GM19467 (cell line): ENCODE measurements around the gene FGFR2.

Experiments
- ATAC-seq: cut with Tn5 transposase; IDR thresholded peaks from one replicate; pipeline ENCODE4 v1.9.1; 2021; ENCODE audit warnings: mild to moderate bottlenecking, moderate library complexity; ENCODE audit not compliant: unreplicated experiment

FGFR2 gene

GRCh38 chr10:121500701-121501332, 97.4 kb downstream of the FGFR2 start:
- no peak for ATAC-seq

- ATAC-seq: no peak
These were observed 100.5 kb downstream of the FGFR2 start for GRCh38 chr10:121497513-121498470.

GRCh38 chr10:121495719-121496118, 102.5 kb downstream of the FGFR2 start:
- no peak for ATAC-seq

DNA sequence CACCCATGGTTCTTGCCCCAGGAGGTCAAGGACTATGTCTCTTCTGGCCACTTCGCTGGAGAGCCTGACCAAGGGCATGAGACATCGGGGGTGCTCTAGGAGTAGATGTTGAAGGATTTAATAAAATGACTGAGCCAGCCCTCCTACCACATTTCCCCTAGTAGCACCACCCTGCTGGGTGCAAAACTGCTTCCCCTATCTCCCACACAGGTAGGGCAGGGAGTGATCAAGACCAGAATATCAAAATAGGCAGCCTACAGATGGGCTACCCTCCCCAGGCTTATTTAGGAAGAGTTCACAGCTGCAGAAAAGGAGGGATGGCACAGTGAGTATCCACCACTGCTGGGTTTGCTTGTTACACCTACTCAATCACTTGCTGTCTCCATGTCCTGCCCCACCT, 103.9 kb downstream of the FGFR2 start:
- ATAC-seq: no peak

DNA sequence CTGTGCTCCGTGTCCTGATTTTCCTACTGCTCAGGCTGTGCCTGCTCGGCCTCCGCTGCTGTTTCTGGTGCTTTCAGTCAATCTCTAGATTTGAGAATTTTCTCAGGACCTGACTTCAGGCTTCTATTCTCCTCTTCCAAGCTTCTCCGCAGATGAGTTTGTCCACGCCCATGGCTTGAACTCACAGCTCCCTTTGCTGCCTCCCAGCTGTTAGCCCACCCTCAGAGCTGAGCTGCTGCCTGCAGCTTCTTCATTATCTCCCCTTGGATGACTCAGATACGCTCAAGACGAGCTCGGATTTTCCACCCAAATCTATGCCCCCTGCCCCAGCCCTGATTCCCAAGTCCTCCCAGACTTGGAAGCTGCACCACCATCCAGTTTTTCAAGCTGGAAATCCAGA, 104.7 kb downstream of the FGFR2 start:
- no peak for ATAC-seq

- no peak for ATAC-seq
These were observed 107.2 kb downstream of the FGFR2 start for GRCh38 chr10:121490871-121491519.

- ATAC-seq: no peak
These were observed 112.7 kb downstream of the FGFR2 start for GRCh38 chr10:121485436-121486139.

DNA sequence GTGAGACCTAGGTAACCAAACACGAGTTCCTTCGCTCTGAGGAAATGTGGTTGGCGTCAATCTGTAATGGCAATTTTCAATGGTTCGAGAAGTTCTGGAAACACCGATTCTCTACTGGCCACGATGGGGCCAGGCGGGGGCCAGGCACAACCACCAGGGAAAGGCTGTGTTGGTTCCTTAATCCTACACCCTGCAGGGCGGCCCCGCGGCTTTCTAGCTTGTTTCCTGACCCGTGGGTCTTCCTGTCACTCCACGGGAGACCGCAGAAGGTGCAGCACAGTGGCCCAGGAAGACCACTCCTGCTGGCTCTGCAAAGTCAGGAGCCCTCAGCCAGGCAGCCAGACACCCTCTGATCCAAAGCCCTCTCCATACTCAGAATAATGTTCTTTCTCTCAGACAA, 113.4 kb downstream of the FGFR2 start:
- no peak for ATAC-seq

DNA sequence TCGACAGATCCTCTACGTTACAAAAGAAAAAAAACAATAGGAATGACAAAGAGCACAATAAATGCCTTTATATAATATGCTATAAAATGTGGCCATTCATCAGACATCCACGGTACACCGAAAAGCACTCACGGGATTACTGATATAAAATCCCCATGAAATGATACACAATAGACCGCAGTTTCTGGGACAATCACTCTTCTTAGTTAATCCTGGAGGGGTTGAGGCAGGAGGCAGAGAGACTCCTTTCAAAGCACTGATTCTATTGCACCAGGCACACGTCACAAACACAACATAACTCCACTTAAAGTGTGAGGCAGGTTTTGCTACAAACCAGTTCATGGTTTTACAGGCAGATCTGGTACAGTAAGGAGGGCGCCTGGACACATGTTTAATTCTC, 113.8 kb downstream of the FGFR2 start:
- no peak for ATAC-seq

GRCh38 chr10:121481180-121481579, 117.1 kb downstream of the FGFR2 start:
- no peak for ATAC-seq

- no peak for ATAC-seq
These were observed 119.7 kb downstream of the FGFR2 start for GRCh38 chr10:121478556-121478955.

- ATAC-seq: no peak
These were observed 128.2 kb downstream of the FGFR2 start for GRCh38 chr10:121469797-121470606.

DNA sequence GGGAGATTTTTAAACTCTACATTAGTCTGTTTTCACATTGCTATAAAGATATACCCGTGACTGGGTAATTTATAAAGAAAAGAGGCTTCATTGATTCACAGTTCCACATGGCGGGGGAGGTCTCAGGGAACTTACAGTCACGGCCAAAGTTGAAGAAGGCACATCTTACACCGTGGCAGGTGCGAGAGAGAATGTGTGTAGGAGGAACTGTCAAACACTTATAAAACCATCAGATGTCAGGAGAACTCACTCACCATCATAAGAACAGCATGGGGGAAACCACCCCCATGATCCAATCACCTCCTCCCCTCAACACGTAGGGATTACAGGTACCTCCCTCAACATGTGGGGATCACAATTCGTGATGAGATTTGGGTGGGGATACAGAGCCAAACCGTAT, 129.5 kb downstream of the FGFR2 start:
- ATAC-seq: no peak

- ATAC-seq: no peak
These were observed 131.8 kb downstream of the FGFR2 start for GRCh38 chr10:121466424-121466823.

- ATAC-seq: no peak
These were observed 133.0 kb downstream of the FGFR2 start for GRCh38 chr10:121465215-121465614.

GRCh38 chr10:121464517-121464916, 133.7 kb downstream of the FGFR2 start:
- ATAC-seq: no peak

GRCh38 chr10:121462955-121463354, 135.3 kb downstream of the FGFR2 start:
- no peak for ATAC-seq

- ATAC-seq: no peak
These were observed 136.0 kb downstream of the FGFR2 start for GRCh38 chr10:121462281-121462680.

- no peak for ATAC-seq
These were observed 136.9 kb downstream of the FGFR2 start for GRCh38 chr10:121461307-121461706.

- ATAC-seq: no peak
These were observed 137.5 kb downstream of the FGFR2 start for GRCh38 chr10:121460733-121461132.
